Upper lobe of left lung (tissue), 6 donors: Measurements from ENCODE around the gene MYO3B. TPM values are rescaled to one million over a fixed set of nuclear protein-coding genes. Genes with fewer than 3 reads are reported as not detected.

Source experiments
- ATAC-seq, 2 donors: fragments of 200-7000 bp; cut with Tn5 transposase; one replicate each; pipeline ENCODE4 v1.9.1; 2022; ENCODE audit warnings: mild to moderate bottlenecking in 2 of 2, moderate library complexity in 2 of 2; ENCODE audit not compliant: low FRiP score in 2 of 2
- DNase-seq, 2 donors: peaks; one replicate each; pipeline ENCODE4 v3.0.0-alpha.2; 2019 to 2020
- H3K27ac ChIP-seq, 4 donors: fragments of 200-600 bp; sonication (generic); one replicate each; pipeline ENCODE4 v1.5.1; 2016 to 2019
- H3K27me3 ChIP-seq, 4 donors: fragments of 200-600 bp; sonication (generic); one replicate each; pipeline ENCODE4 v1.5.1; 2017 to 2019
- H3K36me3 ChIP-seq, 4 donors: fragments of 200-600 bp; sonication (generic); one replicate each; pipeline ENCODE4 v1.5.1; 2016 to 2019
- H3K4me1 ChIP-seq, 4 donors: fragments of 200-600 bp; sonication (generic); one replicate each; pipeline ENCODE4 v1.5.1; 2018 to 2019
- H3K4me3 ChIP-seq, 4 donors: fragments of 200-600 bp; sonication (generic); one replicate each; pipeline ENCODE4 v1.5.1; 2017 to 2019; ENCODE audit warnings: mild to moderate bottlenecking in 2 of 4, moderate library complexity in 1 of 4
- H3K9me3 ChIP-seq, 4 donors: fragments of 200-600 bp; sonication (generic); one replicate each; pipeline ENCODE4 v1.5.1; 2018 to 2019
- EP300 ChIP-seq, 4 donors: sonication (generic); formaldehyde crosslinking; IDR thresholded peaks; one replicate each; pipeline ENCODE4 v1.5.1; 2017; ENCODE audit warnings: antibody characterized with exemption in 4 of 4, control low read depth in 2 of 4
- POLR2A ChIP-seq, 4 donors: fragments of 450-650 bp; IDR thresholded peaks; one replicate each; pipeline ENCODE4 v1.5.1; 2016 to 2017; ENCODE audit warnings: antibody characterized with exemption in 4 of 4, mild to moderate bottlenecking in 2 of 4
- POLR2AphosphoS5 ChIP-seq, 2 donors: sonication (generic); formaldehyde crosslinking; IDR thresholded peaks; one replicate each; pipeline ENCODE4 v1.5.1; 2017; ENCODE audit warnings: antibody characterized with exemption in 2 of 2
- WGBS, 2 donors: methylation state at CpG; one replicate each; pipeline ENCODE4 v1.1.5; 2017 to 2018; 5-methylcytosine and 5-hydroxymethylcytosine counted together
- total RNA-seq, 6 donors: library from RNA; depleted of rRNA in 4 of 6; stranded (reverse); fragments of >200 nt in 4 of 6; gene quantifications; one replicate each; pipeline versions ENCODE4 v1.1.0 to v1.2.1, GENCODE V29; 2016 to 2021
- TF ChIP-seq, protein P1 (sequence below), 6 experiments: fragments of 450-650 bp in 4 of 6; fragments of 200-600 bp in 2 of 6; sonication (generic) in 2 of 6; IDR thresholded peaks; one replicate each; pipeline ENCODE4 v1.5.1; 2016 to 2019; ENCODE audit warnings: antibody characterized with exemption in 6 of 6
- donor health status: DM: no; HTN: no; CAD: no; lungs with moderate emphysema.
- donor health status: DM: no; HTN: yes; CAD: no; lungs with severe emphysema.

MYO3B gene
- total RNA-seq, 6 donors from 2014 or later: 0.09 to 0.20 (median 0.13) TPM; not detected in 3

- Histone ChIP-seq H3K27me3 (no peaks in the 10 kb centered on the region), H3K4me3 (no peak overlapping the region), H3K36me3 (no peaks in the 10 kb centered on the region), H3K9me3 (no peaks in the 10 kb centered on the region), H3K27ac (no peak overlapping the region), H3K4me1 (no peaks in the 10 kb centered on the region)
- DNase-seq (no peak), ATAC-seq (no peak)
- WGBS, 2 donors: 93 to 96% methylated on average over 4 of the region's 4 CpGs
- TF ChIP-seq POLR2AphosphoS5 (IDR thresholded peaks at IDR 0.05): no peak
Observed at GRCh38 chr2:170461889-170462288, 283.9 kb downstream of the MYO3B start.

- Histone ChIP-seq H3K4me1 (no peaks in the 10 kb centered on the region), H3K36me3 (no peaks in the 10 kb centered on the region), H3K27ac (no peak overlapping the region), H3K4me3 (no peak overlapping the region), H3K27me3 (no peaks in the 10 kb centered on the region), H3K9me3 (no peaks in the 10 kb centered on the region)
- no peak for DNase-seq
- ATAC-seq: peak in 1 of 2 donors; percentile 21
- 72 to 88% methylated on average over 6 to 8 of the region's 8 CpGs for WGBS, 2 donors
- TF ChIP-seq EP300 (IDR thresholded peaks at IDR 0.05): no peak
- TF ChIP-seq POLR2AphosphoS5 (IDR thresholded peaks at IDR 0.05): no peak
- no peak for TF ChIP-seq POLR2A (IDR thresholded peaks at IDR 0.05)
- TF ChIP-seq, protein P1, sequence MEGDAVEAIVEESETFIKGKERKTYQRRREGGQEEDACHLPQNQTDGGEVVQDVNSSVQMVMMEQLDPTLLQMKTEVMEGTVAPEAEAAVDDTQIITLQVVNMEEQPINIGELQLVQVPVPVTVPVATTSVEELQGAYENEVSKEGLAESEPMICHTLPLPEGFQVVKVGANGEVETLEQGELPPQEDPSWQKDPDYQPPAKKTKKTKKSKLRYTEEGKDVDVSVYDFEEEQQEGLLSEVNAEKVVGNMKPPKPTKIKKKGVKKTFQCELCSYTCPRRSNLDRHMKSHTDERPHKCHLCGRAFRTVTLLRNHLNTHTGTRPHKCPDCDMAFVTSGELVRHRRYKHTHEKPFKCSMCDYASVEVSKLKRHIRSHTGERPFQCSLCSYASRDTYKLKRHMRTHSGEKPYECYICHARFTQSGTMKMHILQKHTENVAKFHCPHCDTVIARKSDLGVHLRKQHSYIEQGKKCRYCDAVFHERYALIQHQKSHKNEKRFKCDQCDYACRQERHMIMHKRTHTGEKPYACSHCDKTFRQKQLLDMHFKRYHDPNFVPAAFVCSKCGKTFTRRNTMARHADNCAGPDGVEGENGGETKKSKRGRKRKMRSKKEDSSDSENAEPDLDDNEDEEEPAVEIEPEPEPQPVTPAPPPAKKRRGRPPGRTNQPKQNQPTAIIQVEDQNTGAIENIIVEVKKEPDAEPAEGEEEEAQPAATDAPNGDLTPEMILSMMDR (IDR thresholded peaks at IDR 0.05): no peak
Observed at GRCh38 chr2:170462433-170463205, 284.7 kb downstream of the MYO3B start.

DNA sequence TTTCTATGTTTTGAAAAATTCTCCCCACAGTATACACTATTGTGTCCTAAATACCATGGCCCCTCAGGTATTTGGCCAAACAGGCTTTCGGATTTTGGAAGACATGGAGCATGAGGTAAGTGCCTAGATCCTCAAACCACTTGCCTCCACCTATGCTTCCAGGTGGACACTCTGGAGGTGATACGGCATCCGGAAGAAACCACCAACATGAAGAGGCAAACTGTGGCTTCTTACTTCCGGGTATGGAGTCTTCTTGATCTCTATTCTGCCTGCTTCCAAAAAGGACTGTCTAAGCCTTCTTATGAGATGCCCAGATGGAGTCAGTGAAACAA lies 285.2 kb downstream of the MYO3B start:
- Histone ChIP-seq H3K4me3 (no peak overlapping the region), H3K4me1 (peaks cover 0 to 4% (median 0%) of the 10 kb centered on the region in 4 donors), H3K27me3 (no peaks in the 10 kb centered on the region), H3K36me3 (no peaks in the 10 kb centered on the region), H3K27ac (no peak overlapping the region), H3K9me3 (no peaks in the 10 kb centered on the region)
- DNase-seq (no peak), ATAC-seq (no peak)
- 90 to 91% methylated on average over 4 of the region's 4 CpGs for WGBS, 2 donors
- TF ChIP-seq POLR2AphosphoS5 (IDR thresholded peaks at IDR 0.05): no peak
- TF ChIP-seq, protein P1 (IDR thresholded peaks at IDR 0.05): no peak
- no peak for TF ChIP-seq POLR2A (IDR thresholded peaks at IDR 0.05)
- TF ChIP-seq EP300 (IDR thresholded peaks at IDR 0.05): no peak

DNA sequence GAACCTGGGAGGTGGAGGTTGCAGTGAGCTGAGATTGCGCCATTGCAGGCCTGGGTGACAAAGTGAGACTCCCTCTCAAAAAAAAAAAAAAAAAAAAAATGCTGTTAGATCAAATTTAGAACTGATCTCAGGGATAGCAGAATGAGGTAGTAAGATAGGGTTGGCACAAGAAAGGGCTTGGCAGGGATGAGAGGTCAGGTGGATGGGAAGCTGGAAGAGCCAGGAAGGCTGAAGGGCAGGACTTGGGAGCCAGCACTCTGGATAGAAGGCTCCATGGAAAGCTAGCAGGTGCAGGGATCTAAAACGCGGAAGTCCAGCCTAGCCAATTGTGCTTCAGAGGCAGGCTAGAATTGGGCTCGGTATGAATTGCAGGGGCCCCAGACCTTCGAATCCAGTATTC lies 286.3 kb downstream of the MYO3B start:
- no peak for DNase-seq

GRCh38 chr2:170465241-170465640 lies 287.3 kb downstream of the MYO3B start:
- ATAC-seq (no peak), DNase-seq (no peak)
- Histone ChIP-seq H3K4me1 (peaks cover 0 to 7% (median 1%) of the 10 kb centered on the region in 4 donors), H3K36me3 (no peaks in the 10 kb centered on the region), H3K9me3 (no peaks in the 10 kb centered on the region), H3K4me3 (no peak overlapping the region), H3K27ac (no peak overlapping the region), H3K27me3 (no peaks in the 10 kb centered on the region)
- 85 to 92% methylated on average over 4 of the region's 4 CpGs for WGBS, 2 donors
- no peak for TF ChIP-seq POLR2A (IDR thresholded peaks at IDR 0.05)
- TF ChIP-seq EP300 (IDR thresholded peaks at IDR 0.05): no peak
- TF ChIP-seq POLR2AphosphoS5 (IDR thresholded peaks at IDR 0.05): no peak
- TF ChIP-seq, protein P1 (IDR thresholded peaks at IDR 0.05): no peak

More for the DNA sequence above, 286.3 kb downstream of the MYO3B start:
- Histone ChIP-seq H3K27ac (no peak overlapping the region), H3K4me3 (no peak overlapping the region), H3K4me1 (peaks cover 0 to 7% (median 1%) of the 10 kb centered on the region in 4 donors), H3K27me3 (no peaks in the 10 kb centered on the region), H3K36me3 (no peaks in the 10 kb centered on the region), H3K9me3 (no peaks in the 10 kb centered on the region)
- 89 to 94% methylated on average over 4 to 5 of the region's 5 CpGs for WGBS, 2 donors
- TF ChIP-seq POLR2A (IDR thresholded peaks at IDR 0.05): no peak
- TF ChIP-seq, protein P1 (IDR thresholded peaks at IDR 0.05): no peak
- TF ChIP-seq POLR2AphosphoS5 (IDR thresholded peaks at IDR 0.05): no peak
- TF ChIP-seq EP300 (IDR thresholded peaks at IDR 0.05): no peak
- ATAC-seq: no peak
